Gastroesophageal sphincter (tissue), 4 donors: ENCODE results near the gene SH2D7. TPM values are rescaled to one million over a fixed set of nuclear protein-coding genes. Genes with fewer than 3 reads are reported as not detected.

Experiments
- ATAC-seq: fragments of 150-250 bp; one replicate; pipeline ENCODE4 v1.9.1; 2016; ENCODE audit warnings: mild to moderate bottlenecking, moderate library complexity
- H3K27ac ChIP-seq, 4 donors: fragments of 200-600 bp; sonication (generic) in 3 of 4; 1 replicate in 3 of 4; 2 replicates in 1 of 4; pipeline ENCODE4 v1.5.1; 2016 to 2019
- H3K27me3 ChIP-seq: fragments of 200-600 bp; sonication (generic); one replicate; pipeline ENCODE4 v1.5.1; 2019
- H3K36me3 ChIP-seq, 2 donors: fragments of 200-600 bp; sonication (generic); one replicate each; pipeline ENCODE4 v1.5.1; 2019; ENCODE audit warnings: control low read depth in 1 of 2
- H3K4me1 ChIP-seq, 3 donors: fragments of 200-600 bp; sonication (generic); 1 replicate in 2 of 3; 2 replicates in 1 of 3; pipeline ENCODE4 v1.5.1; 2016 to 2019; ENCODE audit warnings: control low read depth in 2 of 3
- H3K4me3 ChIP-seq, 2 donors: fragments of 200-600 bp; sonication (generic); one replicate each; pipeline ENCODE4 v1.5.1; 2019; ENCODE audit warnings: mild to moderate bottlenecking in 1 of 2, moderate library complexity in 1 of 2
- H3K9me3 ChIP-seq, 3 donors: fragments of 200-600 bp; sonication (generic); one replicate each; pipeline ENCODE4 v1.5.1; 2017 to 2019; ENCODE audit warnings: control low read depth in 2 of 3
- EP300 ChIP-seq: sonication (generic); formaldehyde crosslinking; IDR thresholded peaks from one replicate; pipeline ENCODE4 v1.6.1; 2017; ENCODE audit warnings: antibody characterized with exemption, mild to moderate bottlenecking
- POLR2A ChIP-seq, 2 donors: fragments of 450-650 bp; IDR thresholded peaks; one replicate each; pipeline ENCODE4 v1.6.1; 2017; ENCODE audit warnings: antibody characterized with exemption in 2 of 2, mild to moderate bottlenecking in 2 of 2, moderate library complexity in 1 of 2
- POLR2AphosphoS5 ChIP-seq: sonication (generic); formaldehyde crosslinking; IDR thresholded peaks from one replicate; pipeline ENCODE4 v1.6.1; 2017; ENCODE audit warnings: antibody characterized with exemption
- WGBS, 2 donors: methylation state at CpG; one replicate each; pipeline ENCODE4 v1.1.5; 2018; ENCODE audit warnings: low coverage in 1 of 2; 5-methylcytosine and 5-hydroxymethylcytosine counted together
- total RNA-seq, 4 donors: library from RNA; depleted of rRNA; stranded (reverse); fragments of >200 nt; gene quantifications; one replicate each; pipeline ENCODE4 v1.1.0, GENCODE V29; 2016
- TF ChIP-seq, protein P1 (sequence below), 4 experiments: fragments of 200-600 bp in 2 of 4; fragments of 450-650 bp in 2 of 4; sonication (generic) in 1 of 4; IDR thresholded peaks; one replicate each; pipeline ENCODE4 v1.5.1; 2017 to 2019; ENCODE audit warnings: antibody characterized with exemption in 4 of 4, mild to moderate bottlenecking in 2 of 4, moderate library complexity in 2 of 4

The SH2D7 gene
- total RNA-seq, 4 donors from 2014 or later = not detected

DNA sequence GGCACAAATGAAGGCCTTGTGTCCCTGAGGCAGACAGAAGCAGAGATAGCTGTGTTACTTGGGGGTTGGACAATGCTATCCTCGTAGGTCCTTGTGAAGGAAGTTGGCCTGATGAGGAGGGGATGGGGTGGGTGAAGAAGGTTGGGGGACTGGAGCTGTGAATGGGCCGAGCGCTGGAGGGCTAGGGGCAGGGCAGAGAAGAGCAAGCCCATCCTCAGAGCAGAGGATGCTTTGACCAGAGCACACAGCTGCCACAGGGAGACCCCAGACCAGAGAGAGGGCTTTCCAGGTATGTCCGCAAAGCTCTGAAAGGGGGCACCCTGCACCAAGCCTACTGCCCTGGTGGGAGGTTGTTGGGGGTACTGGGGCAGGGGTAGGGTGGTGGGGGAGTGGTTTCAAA, 9.2 kb upstream of the SH2D7 start:
- TF ChIP-seq EP300 = no peak
- TF ChIP-seq, protein P1, sequence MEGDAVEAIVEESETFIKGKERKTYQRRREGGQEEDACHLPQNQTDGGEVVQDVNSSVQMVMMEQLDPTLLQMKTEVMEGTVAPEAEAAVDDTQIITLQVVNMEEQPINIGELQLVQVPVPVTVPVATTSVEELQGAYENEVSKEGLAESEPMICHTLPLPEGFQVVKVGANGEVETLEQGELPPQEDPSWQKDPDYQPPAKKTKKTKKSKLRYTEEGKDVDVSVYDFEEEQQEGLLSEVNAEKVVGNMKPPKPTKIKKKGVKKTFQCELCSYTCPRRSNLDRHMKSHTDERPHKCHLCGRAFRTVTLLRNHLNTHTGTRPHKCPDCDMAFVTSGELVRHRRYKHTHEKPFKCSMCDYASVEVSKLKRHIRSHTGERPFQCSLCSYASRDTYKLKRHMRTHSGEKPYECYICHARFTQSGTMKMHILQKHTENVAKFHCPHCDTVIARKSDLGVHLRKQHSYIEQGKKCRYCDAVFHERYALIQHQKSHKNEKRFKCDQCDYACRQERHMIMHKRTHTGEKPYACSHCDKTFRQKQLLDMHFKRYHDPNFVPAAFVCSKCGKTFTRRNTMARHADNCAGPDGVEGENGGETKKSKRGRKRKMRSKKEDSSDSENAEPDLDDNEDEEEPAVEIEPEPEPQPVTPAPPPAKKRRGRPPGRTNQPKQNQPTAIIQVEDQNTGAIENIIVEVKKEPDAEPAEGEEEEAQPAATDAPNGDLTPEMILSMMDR (IDR thresholded peaks at IDR 0.05) = no peak
- Histone ChIP-seq H3K9me3 (no peaks in the 10 kb centered on the region), H3K4me3 (no peak overlapping the region), H3K27ac (no peak overlapping the region), H3K27me3 (no peaks in the 10 kb centered on the region), H3K36me3 (no peaks in the 10 kb centered on the region), H3K4me1 (peaks cover 0 to 2% (median 0%) of the 10 kb centered on the region in 3 donors)
- no peak for ATAC-seq
- 100% methylated on average over 1 of the region's 4 CpGs; no CpG with 5 or more reads in 1 of the 2 donors for WGBS, 2 donors

DNA sequence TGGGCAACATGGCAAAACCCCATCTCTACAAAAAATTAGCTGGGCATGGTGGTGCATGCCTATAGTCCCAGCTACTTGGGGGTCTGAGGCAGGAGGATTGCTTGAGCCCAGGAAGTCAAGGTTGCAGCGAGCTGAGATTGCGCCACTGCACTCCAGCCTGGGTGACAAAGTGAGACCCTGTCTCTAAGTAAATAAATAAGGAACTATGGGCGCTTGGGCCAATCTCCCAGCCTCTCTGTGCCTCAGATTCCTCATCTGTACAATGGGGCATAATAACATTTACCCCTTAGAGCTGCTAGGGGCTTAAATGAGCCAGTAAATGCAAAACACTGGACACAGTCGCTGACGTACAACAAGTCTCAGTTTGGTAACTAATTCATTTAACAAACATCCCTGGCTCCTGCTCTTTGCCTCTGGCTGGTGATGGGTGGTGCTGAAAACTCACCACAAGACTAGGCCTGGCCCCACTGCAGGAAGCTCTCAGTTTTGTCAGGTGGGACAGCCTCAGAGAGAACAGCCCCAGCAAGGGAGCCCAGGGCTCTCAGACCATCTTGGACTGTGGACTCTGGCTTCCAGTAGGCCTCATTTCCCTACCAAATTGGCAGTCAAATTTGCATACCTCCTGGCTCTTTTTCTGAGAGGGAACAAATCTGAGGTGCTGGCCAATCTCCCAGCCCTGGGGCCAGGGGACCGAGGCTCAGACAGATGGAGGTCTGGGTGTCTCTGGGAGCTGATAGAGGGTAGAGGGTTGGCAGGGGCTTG, 8.5 kb upstream of the SH2D7 start:
- WGBS, 2 donors = 80 to 100% methylated on average over 1 to 3 of the region's 6 CpGs
- H3K4me3 ChIP-seq = no peak overlapping the region
- TF ChIP-seq, protein P1 (IDR thresholded peaks at IDR 0.05) = no peak
- no peak for TF ChIP-seq POLR2A (IDR thresholded peaks at IDR 0.05)
- TF ChIP-seq POLR2AphosphoS5 = no peak
- TF ChIP-seq EP300 = no peak
- H3K27me3 ChIP-seq = no peaks in the 10 kb centered on the region
- H3K27ac ChIP-seq = no peak overlapping the region
- no peaks in the 10 kb centered on the region for H3K36me3 ChIP-seq
- no peaks in the 10 kb centered on the region for H3K4me1 ChIP-seq
- H3K9me3 ChIP-seq = no peaks in the 10 kb centered on the region
- no peak for ATAC-seq

DNA sequence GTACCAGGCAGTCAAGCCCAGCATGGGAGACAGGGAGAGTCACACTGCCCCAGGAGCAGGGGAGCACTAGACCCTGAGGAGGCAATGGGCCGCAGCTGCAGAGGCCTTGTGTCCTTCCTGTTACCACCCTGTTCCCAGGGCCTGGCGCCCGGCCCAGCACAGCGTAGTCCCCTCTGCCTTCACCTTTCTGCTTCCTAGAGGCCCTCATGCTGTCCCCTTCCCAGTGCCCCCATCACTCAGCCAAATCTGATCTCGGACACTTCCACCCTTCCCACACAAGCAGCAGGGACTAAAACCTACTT, 8.0 kb upstream of the SH2D7 start:
- ATAC-seq = no peak
- Histone ChIP-seq H3K36me3 (no peaks in the 10 kb centered on the region), H3K9me3 (no peaks in the 10 kb centered on the region), H3K27ac (no peak overlapping the region), H3K27me3 (no peaks in the 10 kb centered on the region), H3K4me3 (no peak overlapping the region), H3K4me1 (no peaks in the 10 kb centered on the region)
- TF ChIP-seq, protein P1 (IDR thresholded peaks at IDR 0.05) = no peak
- WGBS, 2 donors = 94% methylated on average over 2 of the region's 5 CpGs; no CpG with 5 or more reads in 1 of the 2 donors

DNA sequence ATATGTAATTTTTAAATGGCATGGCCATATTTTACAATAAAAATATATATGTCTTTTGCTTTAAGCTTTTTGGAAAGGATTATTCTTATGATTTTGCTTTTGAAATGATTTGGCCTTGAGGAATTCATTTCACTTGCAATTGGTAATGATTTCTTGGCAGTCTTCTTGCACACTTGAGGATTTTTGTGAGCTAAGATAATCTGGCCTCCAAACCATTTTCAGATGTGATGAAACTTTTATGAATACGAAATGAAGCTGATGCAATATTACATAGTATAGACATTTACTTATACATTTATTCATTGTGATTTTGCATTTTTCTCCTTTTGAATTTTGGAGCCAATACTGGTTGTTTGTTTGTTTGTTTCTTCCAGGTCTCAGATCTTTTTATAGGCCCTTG, 6.4 kb upstream of the SH2D7 start:
- Histone ChIP-seq H3K9me3 (no peaks in the 10 kb centered on the region), H3K27ac (no peak overlapping the region), H3K4me1 (no peaks in the 10 kb centered on the region), H3K27me3 (no peaks in the 10 kb centered on the region), H3K36me3 (no peaks in the 10 kb centered on the region), H3K4me3 (no peak overlapping the region)
- TF ChIP-seq, protein P1 (IDR thresholded peaks at IDR 0.05) = no peak
- TF ChIP-seq POLR2AphosphoS5 (no peak), POLR2A (IDR thresholded peaks at IDR 0.05) (no peak), EP300 (no peak)
- whole genome bisulfite sequencing, 2 donors = 64 to 81% methylated on average over 1 of the region's 1 CpG
- no peak for ATAC-seq

DNA sequence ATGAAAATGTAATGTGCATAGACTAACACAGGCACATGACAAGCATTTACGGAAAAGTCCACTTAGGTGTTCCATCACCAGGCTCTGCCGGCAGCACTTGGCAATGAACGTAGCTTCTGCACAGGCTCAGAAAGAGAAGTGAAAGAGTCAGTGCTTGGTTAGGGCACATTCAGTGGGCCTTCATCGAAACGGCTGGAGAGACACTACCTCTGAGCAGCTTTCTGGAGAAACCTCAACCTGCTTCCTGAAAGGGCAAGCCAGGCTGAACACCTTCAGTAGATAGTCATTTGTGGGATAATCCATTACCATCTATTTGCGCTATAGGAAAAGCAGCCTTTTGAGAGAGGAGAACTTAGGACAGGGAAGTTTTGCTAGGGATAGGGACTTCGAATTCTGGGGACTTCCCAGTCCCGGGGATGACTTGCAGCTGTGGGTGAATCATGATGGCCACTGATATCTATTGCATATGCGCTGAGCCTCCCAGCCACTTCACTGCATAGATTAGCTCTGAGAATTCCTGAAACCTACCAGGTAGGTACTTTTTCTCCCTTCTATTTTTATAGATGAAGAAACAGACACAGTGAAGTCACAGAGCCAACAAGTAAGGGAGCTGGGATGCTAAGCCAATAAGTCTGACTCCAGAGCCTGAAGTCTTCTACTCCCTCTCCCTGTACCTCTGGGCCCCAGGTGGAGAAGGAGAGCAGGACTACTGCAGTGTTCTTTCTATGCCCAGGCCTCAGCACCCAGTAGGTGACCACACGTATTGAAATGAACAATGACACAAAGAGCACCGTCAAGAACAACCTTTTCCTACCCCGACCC, 4.2 kb upstream of the SH2D7 start:
- Histone ChIP-seq H3K4me3 (no peak overlapping the region), H3K36me3 (no peaks in the 10 kb centered on the region), H3K27me3 (no peaks in the 10 kb centered on the region), H3K9me3 (no peaks in the 10 kb centered on the region), H3K4me1 (peaks cover 0 to 16% (median 4%) of the 10 kb centered on the region in 3 donors), H3K27ac (no peak overlapping the region)
- 70 to 84% methylated on average over 2 to 10 of the region's 12 CpGs for WGBS, 2 donors
- no peak for ATAC-seq
- TF ChIP-seq, protein P1 (IDR thresholded peaks at IDR 0.05) = no peak
- no peak for TF ChIP-seq POLR2AphosphoS5
- no peak for TF ChIP-seq POLR2A (IDR thresholded peaks at IDR 0.05)
- no peak for TF ChIP-seq EP300
